Measurements from ENCODE around the gene JADE1. TPM values are rescaled to one million over a fixed set of nuclear protein-coding genes. Genes with fewer than 3 reads are reported as not detected.
A peak's percentile ranks its signal among the peaks of the same experiment; 100 is the strongest.

Gene JADE1
- total and polyA plus RNA-seq, 9 of the 15 experiments (the other 6 are each of a cell fraction or from before 2014, with no cell fraction given) = 8.3 to 37.9 (median 24.4) TPM

DNA sequence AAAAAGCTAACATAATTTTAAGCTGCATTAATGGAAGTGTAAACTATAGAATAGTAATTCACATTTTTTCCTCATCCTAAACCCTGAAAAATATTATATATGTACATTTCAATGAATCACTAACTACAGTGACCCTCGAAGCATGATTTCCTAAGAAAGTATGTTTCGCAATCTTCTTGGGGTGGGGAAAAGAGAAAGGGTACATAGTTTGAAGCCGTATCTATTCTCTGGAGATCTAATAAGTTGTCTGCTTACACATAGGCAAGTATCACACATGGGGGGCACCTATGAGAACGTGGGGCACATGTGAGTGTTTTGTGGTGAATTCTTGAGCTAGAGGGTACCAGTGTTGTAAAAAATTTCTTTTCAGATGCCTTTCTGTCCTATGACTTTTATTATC lies 71.2 kb downstream of the JADE1 start:
- POLR2A ChIA-PET = no interaction called here
- no TSS peak for BruUV-seq (replicated peaks)
- Histone ChIP-seq H3K79me2 (ENCODE audit: control insufficient read depth, insufficient read depth, low read length) (no peaks in the 10 kb centered on the region), H3K4me1 (replicated peaks in 1 of 2; ENCODE audit: control insufficient read depth in 2 of 2, insufficient read depth in 2 of 2, low read length in 2 of 2) (no peaks in the 10 kb centered on the region), H3K9me3 (replicated peaks; ENCODE audit: control insufficient read depth, insufficient read depth, low read depth, low read length) (no peaks in the 10 kb centered on the region), H2AFZ (ENCODE audit: low read depth, low read length) (no peak overlapping the region), H3K4me2 (ENCODE audit: insufficient read depth, low read length) (no peak overlapping the region), H4K20me1 (replicated peaks; ENCODE audit: control insufficient read depth, insufficient read depth, low read length) (no peaks in the 10 kb centered on the region), H3K9me1 (ENCODE audit: control insufficient read depth, insufficient read depth, low read length) (no peaks in the 10 kb centered on the region), H3K27ac (ENCODE audit: extremely low read depth, low read depth, low read length) (no peak overlapping the region), H3K36me3 (ENCODE audit: control insufficient read depth, insufficient read depth, low read length) (0 out of 3 replicates have a peak, but pooled peaks cover 3% of the 10 kb centered on the region), H3K9ac (ENCODE audit: insufficient read depth in 1 of 2, low read depth in 2 of 2, low read length in 2 of 2) (no peak overlapping the region), H3K27me3 (ENCODE audit: control insufficient read depth in 2 of 2, insufficient read depth in 2 of 2, low read length in 2 of 2) (no peaks in the 10 kb centered on the region), H3K4me3 (no peak overlapping the region)
- ATAC-seq (no peak), FAIRE-seq (no peak), DNase-seq (ENCODE audit: extremely low read depth in 1 of 4, low spot score in 3 of 4) (no peak)
- intact Hi-C loops (cut with micrococcal nuclease) (loop anchor here (10.0 kb wide), 1 partner anchor 444 kb away; no protein-coding TSS in a partner anchor), in situ Hi-C loops (cut with MboI) (no loop called here)
- CTCF ChIA-PET (ENCODE audit: low intra/inter-chr PET ratio) = no interaction called here
- TF ChIP-seq ZC3H11A (IDR thresholded peaks at IDR 0.05; ENCODE audit: low read depth, low read length) (no peak), SMARCC2 (IDR thresholded peaks at IDR 0.05; ENCODE audit: low read depth) (no peak), CEBPB (tag; IDR thresholded peaks at IDR 0.05) (peak; percentile 88), SP1 (CRISPR knock-in tag; IDR thresholded peaks at IDR 0.05) (no peak), CEBPG (CRISPR knock-in tag; IDR thresholded peaks at IDR 0.05) (no peak), CEBPG (tag; conservative IDR thresholded peaks at IDR 0.05 in 1 of 2, IDR thresholded peaks at IDR 0.05 in 1 of 2) (peak; percentile 39 to 73; a peak in 2 of 4 replicates), PHF21A (IDR thresholded peaks at IDR 0.05; ENCODE audit: borderline replicate concordance, low read depth) (no peak), TOE1 (IDR thresholded peaks at IDR 0.05; ENCODE audit: borderline replicate concordance) (no peak), TOE1 (CRISPR knock-in tag; IDR thresholded peaks at IDR 0.05; ENCODE audit: borderline replicate concordance, low read depth) (no peak)
- TF ChIP-seq, protein P1, sequence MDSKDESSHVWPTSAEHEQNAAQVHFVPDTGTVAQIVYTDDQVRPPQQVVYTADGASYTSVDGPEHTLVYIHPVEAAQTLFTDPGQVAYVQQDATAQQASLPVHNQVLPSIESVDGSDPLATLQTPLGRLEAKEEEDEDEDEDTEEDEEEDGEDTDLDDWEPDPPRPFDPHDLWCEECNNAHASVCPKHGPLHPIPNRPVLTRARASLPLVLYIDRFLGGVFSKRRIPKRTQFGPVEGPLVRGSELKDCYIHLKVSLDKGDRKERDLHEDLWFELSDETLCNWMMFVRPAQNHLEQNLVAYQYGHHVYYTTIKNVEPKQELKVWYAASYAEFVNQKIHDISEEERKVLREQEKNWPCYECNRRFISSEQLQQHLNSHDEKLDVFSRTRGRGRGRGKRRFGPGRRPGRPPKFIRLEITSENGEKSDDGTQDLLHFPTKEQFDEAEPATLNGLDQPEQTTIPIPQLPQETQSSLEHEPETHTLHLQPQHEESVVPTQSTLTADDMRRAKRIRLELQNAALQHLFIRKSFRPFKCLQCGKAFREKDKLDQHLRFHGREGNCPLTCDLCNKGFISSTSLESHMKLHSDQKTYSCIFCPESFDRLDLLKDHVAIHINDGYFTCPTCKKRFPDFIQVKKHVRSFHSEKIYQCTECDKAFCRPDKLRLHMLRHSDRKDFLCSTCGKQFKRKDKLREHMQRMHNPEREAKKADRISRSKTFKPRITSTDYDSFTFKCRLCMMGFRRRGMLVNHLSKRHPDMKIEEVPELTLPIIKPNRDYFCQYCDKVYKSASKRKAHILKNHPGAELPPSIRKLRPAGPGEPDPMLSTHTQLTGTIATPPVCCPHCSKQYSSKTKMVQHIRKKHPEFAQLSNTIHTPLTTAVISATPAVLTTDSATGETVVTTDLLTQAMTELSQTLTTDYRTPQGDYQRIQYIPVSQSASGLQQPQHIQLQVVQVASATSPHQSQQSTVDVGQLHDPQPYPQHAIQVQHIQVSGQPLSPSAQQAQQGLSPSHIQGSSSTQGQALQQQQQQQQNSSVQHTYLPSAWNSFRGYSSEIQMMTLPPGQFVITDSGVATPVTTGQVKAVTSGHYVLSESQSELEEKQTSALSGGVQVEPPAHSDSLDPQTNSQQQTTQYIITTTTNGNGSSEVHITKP (IDR thresholded peaks at IDR 0.05; ENCODE audit: partially characterized antibody) = no peak
- TF ChIP-seq, protein P2, sequence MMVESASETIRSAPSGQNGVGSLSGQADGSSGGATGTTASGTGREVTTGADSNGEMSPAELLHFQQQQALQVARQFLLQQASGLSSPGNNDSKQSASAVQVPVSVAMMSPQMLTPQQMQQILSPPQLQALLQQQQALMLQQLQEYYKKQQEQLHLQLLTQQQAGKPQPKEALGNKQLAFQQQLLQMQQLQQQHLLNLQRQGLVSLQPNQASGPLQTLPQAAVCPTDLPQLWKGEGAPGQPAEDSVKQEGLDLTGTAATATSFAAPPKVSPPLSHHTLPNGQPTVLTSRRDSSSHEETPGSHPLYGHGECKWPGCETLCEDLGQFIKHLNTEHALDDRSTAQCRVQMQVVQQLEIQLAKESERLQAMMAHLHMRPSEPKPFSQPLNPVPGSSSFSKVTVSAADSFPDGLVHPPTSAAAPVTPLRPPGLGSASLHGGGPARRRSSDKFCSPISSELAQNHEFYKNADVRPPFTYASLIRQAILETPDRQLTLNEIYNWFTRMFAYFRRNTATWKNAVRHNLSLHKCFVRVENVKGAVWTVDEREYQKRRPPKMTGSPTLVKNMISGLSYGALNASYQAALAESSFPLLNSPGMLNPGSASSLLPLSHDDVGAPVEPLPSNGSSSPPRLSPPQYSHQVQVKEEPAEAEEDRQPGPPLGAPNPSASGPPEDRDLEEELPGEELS (CRISPR knock-in tag; IDR thresholded peaks at IDR 0.05; ENCODE audit: borderline replicate concordance) = no peak
- WGBS (ENCODE audit: insufficient coverage, low coverage, missing lambda C conversion rate) = 54% methylated on average over 4 of the region's 4 CpGs

Measured in K562 (cell line).